ENCODE results near the gene KLHDC9. TPM values are rescaled to one million over a fixed set of nuclear protein-coding genes. Genes with fewer than 3 reads are reported as not detected.

Gene KLHDC9
- total and polyA plus RNA-seq, 9 of the 15 experiments (the other 6 are each of a cell fraction or from before 2014, with no cell fraction given) = not detected

GRCh38 chr1:161091093-161091492 lies 7.1 kb upstream of the KLHDC9 start:
- CTCF ChIA-PET (ENCODE audit: low intra/inter-chr PET ratio) = no interaction called here
- Histone ChIP-seq H3K27me3 (ENCODE audit: control insufficient read depth in 2 of 2, insufficient read depth in 2 of 2, low read length in 2 of 2) (no peaks in the 10 kb centered on the region), H4K20me1 (replicated peaks; ENCODE audit: control insufficient read depth, insufficient read depth, low read length) (no peaks in the 10 kb centered on the region), H3K9ac (ENCODE audit: insufficient read depth in 1 of 2, low read depth in 2 of 2, low read length in 2 of 2) (no peak overlapping the region), H3K9me3 (replicated peaks; ENCODE audit: control insufficient read depth, insufficient read depth, low read depth, low read length) (0 out of 2 replicates have a peak, but pooled peaks cover 3% of the 10 kb centered on the region), H3K4me3 (no peak overlapping the region), H3K4me2 (ENCODE audit: insufficient read depth, low read length) (no peak overlapping the region), H3K36me3 (ENCODE audit: control insufficient read depth, insufficient read depth, low read length) (no peaks in the 10 kb centered on the region), H3K79me2 (ENCODE audit: control insufficient read depth, insufficient read depth, low read length) (no peaks in the 10 kb centered on the region), H3K4me1 (replicated peaks in 1 of 2; ENCODE audit: control insufficient read depth in 2 of 2, insufficient read depth in 2 of 2, low read length in 2 of 2) (peaks cover 0 to 5% of the 10 kb centered on the region in 2 experiments; a peak in 2 of 5 replicates), H3K9me1 (ENCODE audit: control insufficient read depth, insufficient read depth, low read length) (no peaks in the 10 kb centered on the region), H2AFZ (ENCODE audit: low read depth, low read length) (no peak overlapping the region), H3K27ac (ENCODE audit: extremely low read depth, low read depth, low read length) (no peak overlapping the region)
- in situ Hi-C loops (cut with MboI) (loop anchor here (10.0 to 25.0 kb wide), 2 partner anchors 96 to 254 kb away; no protein-coding TSS in a partner anchor), intact Hi-C loops (cut with micrococcal nuclease) (no loop called here)
- POLR2A ChIA-PET = no interaction called here
- TF ChIP-seq THRAP3 (IDR thresholded peaks at IDR 0.05; ENCODE audit: borderline replicate concordance) (no peak), TCF7L2 (IDR thresholded peaks at IDR 0.05; ENCODE audit: low read depth, low read length) (no peak), ZNF12 (CRISPR knock-in tag; IDR thresholded peaks at IDR 0.05) (no peak), ATF7 (IDR thresholded peaks at IDR 0.05) (no peak), ZNF134 (CRISPR knock-in tag; conservative IDR thresholded peaks at IDR 0.05) (no peak), RERE (CRISPR knock-in tag; IDR thresholded peaks at IDR 0.05; ENCODE audit: borderline replicate concordance) (no peak)
- ATAC-seq = no peak
- no TSS peak for BruUV-seq (replicated peaks)
- DNase-seq (ENCODE audit: extremely low read depth in 1 of 4, low spot score in 3 of 4) = no peak
- FAIRE-seq = no peak
- WGBS (ENCODE audit: insufficient coverage, low coverage, missing lambda C conversion rate) = 21% methylated on average over 5 of the region's 5 CpGs

Measured in K562 (cell line).